Adrenal gland (tissue), 5 donors: ENCODE results near the gene CLEC16A.

Experiments
- CTCF ChIP-seq, 6 experiments: fragments of 450-650 bp in 4 of 6; fragments of 200-600 bp in 2 of 6; sonication (generic) in 1 of 6; IDR thresholded peaks; 1 replicate in 5 of 6; 2 replicates in 1 of 6; pipeline versions ENCODE4 v1.5.1 to v1.8.0; 2016 to 2021; ENCODE audit warnings: antibody characterized with exemption in 6 of 6, mild to moderate bottlenecking in 2 of 6, moderate library complexity in 1 of 6
- POLR2A ChIP-seq, 2 donors: fragments of 450-650 bp; IDR thresholded peaks; one replicate each; pipeline ENCODE4 v1.6.1; 2017; ENCODE audit warnings: antibody characterized with exemption in 2 of 2, mild to moderate bottlenecking in 2 of 2, moderate library complexity in 1 of 2
- donor health status: DM: no; HTN: no; CAD: no.

- TF ChIP-seq CTCF (IDR thresholded peaks at IDR 0.05) (no peak), POLR2A (IDR thresholded peaks at IDR 0.05) (no peak)
Observed at GRCh38 chr16:11182411-11182810, 238.0 kb downstream of the CLEC16A start.
